ENCODE results near the gene EXOSC5. TPM values are rescaled to one million over a fixed set of nuclear protein-coding genes. Genes with fewer than 3 reads are reported as not detected.
"Not testable (repeated sequence)": the region's sequence is repeated elsewhere in the genome, so short reads cannot be mapped to it uniquely, and the experiment has no call there.

EXOSC5 gene
- total RNA-seq, 1 experiment from 2014 or later = 58.7 TPM

DNA sequence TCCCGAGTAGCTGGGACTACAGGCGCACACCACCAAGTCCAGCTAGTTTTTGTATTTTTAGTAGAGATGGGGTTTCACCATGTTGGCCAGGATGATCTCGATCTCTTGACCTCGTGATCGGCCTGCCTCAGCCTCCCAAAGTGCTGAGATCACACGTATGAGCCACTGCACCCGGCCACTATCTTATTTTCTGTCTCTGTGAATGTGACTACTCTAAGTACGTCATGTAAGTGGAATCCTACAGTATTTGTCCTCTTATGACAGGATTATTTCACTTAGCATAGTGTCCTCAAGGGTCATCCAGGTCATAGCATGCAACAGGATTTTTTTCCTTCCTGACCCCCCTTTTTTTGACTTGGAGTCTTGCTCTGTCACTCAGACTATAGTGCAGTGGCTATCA is 25.6 kb downstream of the EXOSC5 start:
- Histone ChIP-seq H4K91ac (ENCODE audit: insufficient read length, low read depth, low read length) (no peak overlapping the region), H3K23me2 (ENCODE audit: insufficient read length, low read depth, low read length, poor library complexity, severe bottlenecking) (peaks cover 1% of the 10 kb centered on the region), H4K20me1 (ENCODE audit: control insufficient read depth, insufficient read depth, insufficient read length) (no peaks in the 10 kb centered on the region), H3K9me3 (ENCODE audit: control insufficient read depth, low read depth, low read length) (no peaks in the 10 kb centered on the region), H2BK12ac (ENCODE audit: insufficient read length, low read depth, low read length) (no peak overlapping the region), H2AFZ (ENCODE audit: low read length) (no peak overlapping the region), H3K27ac (ENCODE audit: insufficient read length, low read depth, low read length) (no peak overlapping the region), H3K4me1 (ENCODE audit: insufficient read depth, low read length) (no peaks in the 10 kb centered on the region), H3K14ac (ENCODE audit: insufficient read depth, low read length) (no peak overlapping the region), H3K23ac (ENCODE audit: insufficient read length, low read depth, low read length) (no peak overlapping the region), H2BK5ac (ENCODE audit: insufficient read length, low read length) (no peak overlapping the region), H4K5ac (ENCODE audit: insufficient read length, low read depth, low read length) (no peak overlapping the region), H3K79me2 (ENCODE audit: insufficient read depth, low read length) (no peaks in the 10 kb centered on the region), H2BK20ac (ENCODE audit: low read depth, low read length, poor library complexity, severe bottlenecking) (no peak overlapping the region), H3K4ac (ENCODE audit: low read depth, low read length) (no peak overlapping the region), H3K9ac (ENCODE audit: extremely low read depth, insufficient read length, low read length) (no peak overlapping the region), H4K8ac (replicated peaks; ENCODE audit: insufficient read length, low read depth, low read length) (no peak overlapping the region), H3K27me3 (ENCODE audit: insufficient read depth, low read length) (no peaks in the 10 kb centered on the region), H2BK15ac (ENCODE audit: low read depth, low read length) (no peak overlapping the region), H3K56ac (ENCODE audit: insufficient read length, low read depth, low read length) (no peak overlapping the region), H2BK120ac (ENCODE audit: low read depth, low read length, poor library complexity, severe bottlenecking) (no peak overlapping the region), H2AK5ac (ENCODE audit: insufficient read length, low read length) (no peak overlapping the region), H3T11ph (ENCODE audit: low read length) (no peak overlapping the region), H3K18ac (ENCODE audit: insufficient read length, low read depth, low read length) (no peak overlapping the region), H3K79me1 (ENCODE audit: insufficient read depth, low read depth, low read length, poor library complexity, severe bottlenecking) (no peaks in the 10 kb centered on the region), H3K4me2 (ENCODE audit: insufficient read depth, insufficient read length, low read length) (no peak overlapping the region)
- TF ChIP-seq, protein P1, sequence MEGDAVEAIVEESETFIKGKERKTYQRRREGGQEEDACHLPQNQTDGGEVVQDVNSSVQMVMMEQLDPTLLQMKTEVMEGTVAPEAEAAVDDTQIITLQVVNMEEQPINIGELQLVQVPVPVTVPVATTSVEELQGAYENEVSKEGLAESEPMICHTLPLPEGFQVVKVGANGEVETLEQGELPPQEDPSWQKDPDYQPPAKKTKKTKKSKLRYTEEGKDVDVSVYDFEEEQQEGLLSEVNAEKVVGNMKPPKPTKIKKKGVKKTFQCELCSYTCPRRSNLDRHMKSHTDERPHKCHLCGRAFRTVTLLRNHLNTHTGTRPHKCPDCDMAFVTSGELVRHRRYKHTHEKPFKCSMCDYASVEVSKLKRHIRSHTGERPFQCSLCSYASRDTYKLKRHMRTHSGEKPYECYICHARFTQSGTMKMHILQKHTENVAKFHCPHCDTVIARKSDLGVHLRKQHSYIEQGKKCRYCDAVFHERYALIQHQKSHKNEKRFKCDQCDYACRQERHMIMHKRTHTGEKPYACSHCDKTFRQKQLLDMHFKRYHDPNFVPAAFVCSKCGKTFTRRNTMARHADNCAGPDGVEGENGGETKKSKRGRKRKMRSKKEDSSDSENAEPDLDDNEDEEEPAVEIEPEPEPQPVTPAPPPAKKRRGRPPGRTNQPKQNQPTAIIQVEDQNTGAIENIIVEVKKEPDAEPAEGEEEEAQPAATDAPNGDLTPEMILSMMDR (conservative IDR thresholded peaks at IDR 0.05) = no peak
- Mint-ChIP-seq H3K36me3 (ENCODE audit: insufficient read depth in 1 of 3, low read depth in 3 of 3) (no peaks in the 10 kb centered on the region), H3K4me3 (no peak overlapping the region; a peak in 1 of 5 replicates), H3K27me3 (ENCODE audit: low read depth) (no peaks in the 10 kb centered on the region), H3K9me3 (no peaks in the 10 kb centered on the region; a peak in 1 of 5 replicates), H3K27ac (no peak overlapping the region), H3K4me1 (peaks cover 3 to 4% of the 10 kb centered on the region in 2 experiments; a peak in 2 of 4 replicates)
- no peak for DNase-seq
- WGBS (ENCODE audit: extremely low coverage, insufficient read length, low lambda C conversion rate) = no CpG with 5 or more reads among the region's 8 CpGs

DNA sequence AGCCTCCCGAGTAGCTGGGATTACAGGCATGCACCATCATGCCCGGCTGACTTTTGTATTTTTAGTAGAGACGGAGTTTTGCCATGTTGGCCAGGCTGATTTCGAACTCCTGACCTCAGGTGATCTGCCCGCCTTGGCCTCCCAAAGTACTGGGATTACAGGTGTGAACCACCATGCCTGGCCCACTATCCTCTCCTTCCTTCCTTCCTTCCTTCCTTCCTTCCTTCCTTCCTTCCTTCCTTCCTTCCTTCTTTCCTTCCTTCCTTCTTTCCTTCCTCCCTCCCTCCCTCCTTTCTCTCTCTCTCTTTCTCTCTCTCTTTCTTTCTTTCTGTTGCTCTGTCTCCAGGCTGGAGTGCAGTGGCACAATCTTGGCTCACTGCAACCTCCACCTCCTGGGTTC is 26.0 kb downstream of the EXOSC5 start:
- not testable (repeated sequence) for H3K79me2 ChIP-seq (ENCODE audit: insufficient read depth, low read length); H3K27ac ChIP-seq (ENCODE audit: insufficient read length, low read depth, low read length); H3T11ph ChIP-seq (ENCODE audit: low read length); H3K9me3 Mint-ChIP-seq; H3K9me3 ChIP-seq (ENCODE audit: control insufficient read depth, low read depth, low read length); H4K91ac ChIP-seq (ENCODE audit: insufficient read length, low read depth, low read length); H3K27me3 Mint-ChIP-seq (ENCODE audit: low read depth); H3K27me3 ChIP-seq (ENCODE audit: insufficient read depth, low read length); H3K56ac ChIP-seq (ENCODE audit: insufficient read length, low read depth, low read length); H3K4me1 ChIP-seq (ENCODE audit: insufficient read depth, low read length); H4K5ac ChIP-seq (ENCODE audit: insufficient read length, low read depth, low read length); H3K4me2 ChIP-seq (ENCODE audit: insufficient read depth, insufficient read length, low read length); H3K4me3 Mint-ChIP-seq; H2BK12ac ChIP-seq (ENCODE audit: insufficient read length, low read depth, low read length); H4K8ac ChIP-seq (replicated peaks; ENCODE audit: insufficient read length, low read depth, low read length); H3K27ac Mint-ChIP-seq; H2BK15ac ChIP-seq (ENCODE audit: low read depth, low read length); H3K14ac ChIP-seq (ENCODE audit: insufficient read depth, low read length); H3K4ac ChIP-seq (ENCODE audit: low read depth, low read length); H2BK5ac ChIP-seq (ENCODE audit: insufficient read length, low read length); H3K9ac ChIP-seq (ENCODE audit: extremely low read depth, insufficient read length, low read length); H3K79me1 ChIP-seq (ENCODE audit: insufficient read depth, low read depth, low read length, poor library complexity, severe bottlenecking); H3K18ac ChIP-seq (ENCODE audit: insufficient read length, low read depth, low read length); H4K20me1 ChIP-seq (ENCODE audit: control insufficient read depth, insufficient read depth, insufficient read length); H3K4me1 Mint-ChIP-seq; H2BK120ac ChIP-seq (ENCODE audit: low read depth, low read length, poor library complexity, severe bottlenecking); H3K23me2 ChIP-seq (ENCODE audit: insufficient read length, low read depth, low read length, poor library complexity, severe bottlenecking); H3K23ac ChIP-seq (ENCODE audit: insufficient read length, low read depth, low read length); H3K36me3 Mint-ChIP-seq (ENCODE audit: insufficient read depth in 1 of 3, low read depth in 3 of 3); H2AFZ ChIP-seq (ENCODE audit: low read length); H2BK20ac ChIP-seq (ENCODE audit: low read depth, low read length, poor library complexity, severe bottlenecking); H2AK5ac ChIP-seq (ENCODE audit: insufficient read length, low read length); DNase-seq
- no CpG with 5 or more reads among the region's 5 CpGs for WGBS (ENCODE audit: extremely low coverage, insufficient read length, low lambda C conversion rate)
